Measurements from ENCODE around the gene THOC5.
"Not testable (repeated sequence)": the region's sequence is repeated elsewhere in the genome, so short reads cannot be mapped to it uniquely, and the experiment has no call there.

Gene THOC5

DNA sequence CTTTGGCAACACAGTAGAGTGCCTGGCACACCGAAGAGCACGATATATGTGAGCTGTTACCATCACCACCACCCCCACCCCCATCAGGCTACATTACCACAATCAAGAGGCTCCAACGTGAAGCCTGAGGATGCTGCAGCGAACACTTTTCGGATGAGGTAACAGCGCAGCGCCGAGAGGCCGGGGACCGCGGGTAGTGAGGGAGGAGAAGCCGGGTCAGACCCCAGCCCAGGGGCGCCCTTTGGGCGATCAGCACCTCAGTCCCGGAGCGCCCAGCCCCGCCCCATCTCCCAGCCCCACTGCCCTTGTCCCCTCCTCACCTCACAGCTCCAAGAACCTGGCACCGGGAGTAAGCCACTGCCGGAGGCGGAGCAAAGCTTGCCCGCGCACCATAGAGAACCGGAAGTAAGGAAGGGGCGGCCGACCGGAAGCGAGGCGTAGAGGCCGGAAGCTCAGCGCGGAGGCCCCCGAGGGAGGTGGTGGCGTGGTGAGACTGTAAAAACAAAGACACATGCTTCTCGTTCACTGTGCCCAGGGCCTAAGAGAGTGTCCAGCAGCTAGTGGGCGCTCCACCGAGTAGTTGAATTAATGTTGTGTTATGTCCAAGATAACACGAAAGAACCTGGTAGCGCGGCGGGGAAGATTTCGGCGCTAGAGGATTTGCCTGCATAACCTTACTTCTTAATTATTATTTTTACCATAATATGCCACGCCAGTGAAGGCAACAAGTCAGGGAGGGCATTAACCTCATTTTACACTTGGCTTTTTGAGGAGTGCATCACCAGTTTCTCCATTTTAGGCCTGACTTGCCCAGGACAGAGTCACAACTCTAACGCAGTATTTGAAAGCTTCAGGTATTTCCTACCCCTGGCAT, at the start of gene THOC5:
Gene THOC5 (minus strand): TSS at position 407 of the 874 bp plus-strand sequence. CDS start 4,610 bp downstream, outside the sequence.
- intact Hi-C loops (cut with DNase I; ENCODE audit: low total_unique reads) = no loop called here

DNA sequence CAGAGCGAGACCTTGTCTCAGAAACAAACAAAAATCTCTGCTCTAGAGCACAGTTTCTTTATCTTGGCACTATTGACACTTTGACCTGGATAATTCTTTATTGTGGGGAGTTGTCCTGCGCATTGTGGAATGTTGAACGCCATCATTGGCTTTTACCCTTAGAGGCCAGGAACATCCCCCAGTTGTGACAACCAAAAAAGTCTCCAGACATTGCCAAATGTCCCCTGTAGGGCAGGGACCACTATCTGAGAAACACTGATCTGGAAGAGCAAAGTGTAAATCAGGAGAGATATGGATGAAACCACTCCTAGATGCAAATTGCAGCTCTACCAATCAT, 45.1 kb upstream of the THOC5 start:
- Histone ChIP-seq H3K27me3 (no peaks in the 10 kb centered on the region), H3K36me3 (no peaks in the 10 kb centered on the region), H3K4me3 (no peak overlapping the region), H3K27ac (no peak overlapping the region), H3K4me1 (no peaks in the 10 kb centered on the region), H3K9me3 (no peaks in the 10 kb centered on the region)
- no peak for DNase-seq
- TF ChIP-seq, protein P1, sequence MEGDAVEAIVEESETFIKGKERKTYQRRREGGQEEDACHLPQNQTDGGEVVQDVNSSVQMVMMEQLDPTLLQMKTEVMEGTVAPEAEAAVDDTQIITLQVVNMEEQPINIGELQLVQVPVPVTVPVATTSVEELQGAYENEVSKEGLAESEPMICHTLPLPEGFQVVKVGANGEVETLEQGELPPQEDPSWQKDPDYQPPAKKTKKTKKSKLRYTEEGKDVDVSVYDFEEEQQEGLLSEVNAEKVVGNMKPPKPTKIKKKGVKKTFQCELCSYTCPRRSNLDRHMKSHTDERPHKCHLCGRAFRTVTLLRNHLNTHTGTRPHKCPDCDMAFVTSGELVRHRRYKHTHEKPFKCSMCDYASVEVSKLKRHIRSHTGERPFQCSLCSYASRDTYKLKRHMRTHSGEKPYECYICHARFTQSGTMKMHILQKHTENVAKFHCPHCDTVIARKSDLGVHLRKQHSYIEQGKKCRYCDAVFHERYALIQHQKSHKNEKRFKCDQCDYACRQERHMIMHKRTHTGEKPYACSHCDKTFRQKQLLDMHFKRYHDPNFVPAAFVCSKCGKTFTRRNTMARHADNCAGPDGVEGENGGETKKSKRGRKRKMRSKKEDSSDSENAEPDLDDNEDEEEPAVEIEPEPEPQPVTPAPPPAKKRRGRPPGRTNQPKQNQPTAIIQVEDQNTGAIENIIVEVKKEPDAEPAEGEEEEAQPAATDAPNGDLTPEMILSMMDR (IDR thresholded peaks at IDR 0.05) = no peak
- intact Hi-C loops (cut with DNase I; ENCODE audit: low total_unique reads) = no loop called here

More for the DNA sequence above, at the start of gene THOC5:
- TF ChIP-seq, protein P1 (IDR thresholded peaks at IDR 0.05) = peak; percentile 49 to 69
- DNase-seq = peak; percentile 95 to 97
- peak within 1 kb of the TSS; percentile 79 to 80 for H3K4me3 ChIP-seq
- H3K4me1 ChIP-seq = peaks cover 0 to 15% (median 9%) of the 10 kb centered on the region in 4 donors
- no peaks in the 10 kb centered on the region for H3K9me3 ChIP-seq
- H3K27me3 ChIP-seq = no peaks in the 10 kb centered on the region
- H3K27ac ChIP-seq = peak within 1 kb of the TSS; percentile 83 to 87
- peaks cover 17 to 48% (median 26%) of the 10 kb centered on the region in 3 donors for H3K36me3 ChIP-seq

DNA sequence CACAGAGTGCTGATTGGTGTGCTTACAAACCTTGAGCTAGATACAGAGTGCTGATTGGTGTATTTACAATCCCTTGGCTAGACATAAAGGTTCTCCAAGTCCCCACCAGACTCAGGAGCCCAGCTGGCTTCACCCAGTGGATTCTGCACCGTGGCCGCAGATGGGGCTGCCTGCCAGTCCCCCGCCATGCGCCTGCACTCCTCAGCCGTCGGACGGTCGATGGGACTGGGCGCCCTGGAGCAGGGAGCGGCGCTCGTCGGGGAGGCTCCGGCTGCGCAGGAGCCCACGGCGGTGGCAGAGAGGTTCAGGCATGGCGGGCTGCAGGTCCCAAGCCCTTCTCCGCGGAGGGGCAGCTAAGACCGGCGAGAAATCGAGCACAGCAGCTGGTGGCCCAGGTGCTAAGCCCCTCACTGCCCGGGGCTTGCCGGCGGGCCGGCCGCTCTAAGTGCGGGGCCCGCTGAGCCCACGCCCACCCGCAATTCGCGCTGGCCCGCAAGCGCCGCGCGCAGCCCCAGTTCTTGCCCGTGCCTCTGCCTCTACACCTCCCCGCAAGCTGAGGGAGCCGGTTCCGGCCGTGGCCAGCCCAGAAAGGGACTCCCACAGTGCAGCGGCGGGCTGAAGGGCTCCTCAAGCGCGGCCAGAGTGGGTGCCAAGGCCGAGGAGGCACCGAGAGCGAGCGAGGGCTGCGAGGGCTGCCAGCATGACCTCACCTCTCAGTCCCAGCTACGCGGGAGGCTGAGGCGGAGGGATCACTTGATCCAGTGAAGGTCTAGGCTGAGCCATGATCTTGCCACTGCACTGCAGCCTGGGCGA, 44.5 kb upstream of the THOC5 start:
- DNase-seq; intact Hi-C loops (cut with DNase I; ENCODE audit: low total_unique reads); H3K27me3 ChIP-seq; H3K36me3 ChIP-seq; H3K27ac ChIP-seq; H3K9me3 ChIP-seq; H3K4me1 ChIP-seq; H3K4me3 ChIP-seq: not testable (repeated sequence)

DNA sequence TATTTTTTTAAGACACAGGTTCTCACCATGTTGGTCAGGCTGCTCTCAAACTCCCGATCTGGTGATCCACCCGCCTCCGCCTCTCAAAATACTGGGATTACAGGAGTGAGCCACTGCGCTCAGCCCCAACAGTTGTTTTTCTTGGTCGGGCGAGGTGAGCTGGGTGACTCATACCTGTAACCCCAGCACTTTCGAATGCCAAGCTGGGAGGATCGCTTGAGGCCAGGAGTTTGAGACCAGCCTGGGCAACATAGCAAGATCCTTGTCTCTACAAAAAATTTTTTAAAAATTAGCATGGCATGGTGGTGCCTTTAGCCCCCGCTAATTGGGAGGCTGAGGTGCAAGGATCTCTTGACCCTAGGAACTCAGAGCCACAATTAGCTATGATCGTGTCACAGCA, 42.9 kb upstream of the THOC5 start:
- TF ChIP-seq, protein P1 (IDR thresholded peaks at IDR 0.05) = no peak
- no peak for DNase-seq
- Histone ChIP-seq H3K36me3 (no peaks in the 10 kb centered on the region), H3K27ac (no peak overlapping the region), H3K27me3 (no peaks in the 10 kb centered on the region), H3K9me3 (no peaks in the 10 kb centered on the region), H3K4me3 (peak overlapping the region in 1 of 2 donors; percentile 22), H3K4me1 (no peaks in the 10 kb centered on the region)
- intact Hi-C loops (cut with DNase I; ENCODE audit: low total_unique reads) = no loop called here

DNA sequence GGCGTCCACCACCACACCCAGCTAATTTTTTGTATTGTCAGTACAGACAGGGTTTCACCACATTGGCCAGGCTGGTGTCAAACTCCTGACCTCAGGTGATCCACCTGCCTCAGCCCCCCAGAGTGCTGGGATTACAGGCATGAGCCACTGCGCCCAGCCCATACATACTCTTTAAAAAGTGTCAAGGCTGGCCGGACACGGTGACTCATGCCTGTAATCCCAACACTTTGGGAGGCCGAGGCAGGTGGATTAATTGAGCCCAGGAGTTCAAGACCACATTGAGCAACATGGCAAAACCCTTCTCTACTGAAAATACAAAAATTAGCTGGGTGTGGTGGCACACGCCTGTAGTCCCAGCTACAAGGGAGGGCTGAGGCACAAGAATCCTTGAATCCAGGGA, 40.9 kb upstream of the THOC5 start:
- H3K4me3 ChIP-seq; DNase-seq; intact Hi-C loops (cut with DNase I; ENCODE audit: low total_unique reads); H3K4me1 ChIP-seq; H3K9me3 ChIP-seq; H3K27ac ChIP-seq; H3K36me3 ChIP-seq; H3K27me3 ChIP-seq: not testable (repeated sequence)

DNA sequence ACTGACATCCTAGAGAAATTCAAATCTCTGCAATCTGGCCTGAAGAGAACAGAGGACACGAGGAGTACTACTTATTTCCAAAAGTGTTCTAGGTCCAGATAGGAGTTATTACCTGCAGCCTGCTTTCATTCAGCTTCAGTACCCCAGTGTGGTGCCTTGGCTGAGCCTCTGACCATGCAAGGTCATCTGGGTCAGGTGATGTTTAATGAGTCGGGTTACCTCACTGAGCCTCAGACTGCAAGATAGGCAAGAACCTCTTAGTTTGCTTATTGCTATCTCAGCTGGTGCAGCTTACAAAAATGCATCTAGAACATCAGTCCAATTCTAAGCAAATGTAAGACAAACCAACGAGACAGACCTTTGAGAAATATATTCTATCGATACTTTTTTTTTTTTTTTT, 40.4 kb upstream of the THOC5 start:
- TF ChIP-seq, protein P1 (IDR thresholded peaks at IDR 0.05) = no peak
- H3K27me3 ChIP-seq = no peaks in the 10 kb centered on the region
- no peaks in the 10 kb centered on the region for H3K9me3 ChIP-seq
- H3K27ac ChIP-seq = no peak overlapping the region
- no peak overlapping the region for H3K4me3 ChIP-seq
- H3K4me1 ChIP-seq = no peaks in the 10 kb centered on the region
- intact Hi-C loops (cut with DNase I; ENCODE audit: low total_unique reads) = no loop called here
- DNase-seq = no peak
- H3K36me3 ChIP-seq = no peaks in the 10 kb centered on the region
